Activated effector memory CD4-positive, alpha-beta T cell treated with Interleukin-2 at 50 U/mL for 16 hours (primary cell): ENCODE results near the gene MYBPC3.
"Not testable (repeated sequence)": the region's sequence is repeated elsewhere in the genome, so short reads cannot be mapped to it uniquely, and the experiment has no call there.

Source experiments
- DNase-seq: peaks from one replicate; pipeline ENCODE4 v3.0.0-alpha.2; 2020

MYBPC3 gene

GRCh38 chr11:47336595-47336994 is 15.9 kb downstream of the MYBPC3 start:
- no peak for DNase-seq

DNA sequence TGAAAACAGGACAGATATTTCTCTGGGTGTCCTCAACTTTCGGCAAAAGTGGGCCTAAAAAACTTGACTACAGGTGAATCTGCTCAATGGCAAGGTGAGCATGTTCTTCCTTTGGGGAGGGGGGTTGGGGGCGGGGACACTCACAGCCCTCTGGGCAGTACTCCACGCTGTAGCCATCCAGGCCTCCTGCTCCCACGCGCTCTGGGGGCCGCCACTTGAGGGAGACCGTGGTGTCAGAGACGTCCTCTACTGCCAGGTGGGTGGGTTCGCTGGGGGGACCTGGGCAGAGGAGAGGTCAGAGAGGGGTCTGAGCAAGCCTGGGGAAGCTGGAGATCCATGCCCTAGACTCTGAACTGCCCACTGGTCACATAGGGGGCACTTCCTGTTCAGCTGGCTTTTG is 16.8 kb downstream of the MYBPC3 start:
- no peak for DNase-seq

- DNase-seq: not testable (repeated sequence)
These were observed 17.6 kb downstream of the MYBPC3 start for GRCh38 chr11:47334699-47335411.

- DNase-seq: no peak
These were observed 18.5 kb downstream of the MYBPC3 start for GRCh38 chr11:47333886-47334443.

DNA sequence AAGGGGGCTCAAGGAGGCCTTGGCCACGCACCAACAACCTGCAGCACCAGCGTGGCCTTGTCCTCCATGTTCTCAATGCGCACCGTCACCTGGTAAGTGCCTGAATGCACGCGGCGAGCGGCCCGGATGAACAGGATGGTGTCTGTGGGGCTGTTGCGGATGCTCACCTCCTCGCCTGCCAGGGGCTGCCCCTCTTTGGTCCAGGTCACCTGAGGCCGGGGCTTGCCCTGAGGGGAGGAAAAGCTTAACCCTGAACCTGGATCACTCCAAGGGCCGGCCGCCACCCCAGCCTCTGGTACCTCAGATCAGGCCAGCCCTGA is 19.0 kb downstream of the MYBPC3 start:
- DNase-seq: no peak

DNA sequence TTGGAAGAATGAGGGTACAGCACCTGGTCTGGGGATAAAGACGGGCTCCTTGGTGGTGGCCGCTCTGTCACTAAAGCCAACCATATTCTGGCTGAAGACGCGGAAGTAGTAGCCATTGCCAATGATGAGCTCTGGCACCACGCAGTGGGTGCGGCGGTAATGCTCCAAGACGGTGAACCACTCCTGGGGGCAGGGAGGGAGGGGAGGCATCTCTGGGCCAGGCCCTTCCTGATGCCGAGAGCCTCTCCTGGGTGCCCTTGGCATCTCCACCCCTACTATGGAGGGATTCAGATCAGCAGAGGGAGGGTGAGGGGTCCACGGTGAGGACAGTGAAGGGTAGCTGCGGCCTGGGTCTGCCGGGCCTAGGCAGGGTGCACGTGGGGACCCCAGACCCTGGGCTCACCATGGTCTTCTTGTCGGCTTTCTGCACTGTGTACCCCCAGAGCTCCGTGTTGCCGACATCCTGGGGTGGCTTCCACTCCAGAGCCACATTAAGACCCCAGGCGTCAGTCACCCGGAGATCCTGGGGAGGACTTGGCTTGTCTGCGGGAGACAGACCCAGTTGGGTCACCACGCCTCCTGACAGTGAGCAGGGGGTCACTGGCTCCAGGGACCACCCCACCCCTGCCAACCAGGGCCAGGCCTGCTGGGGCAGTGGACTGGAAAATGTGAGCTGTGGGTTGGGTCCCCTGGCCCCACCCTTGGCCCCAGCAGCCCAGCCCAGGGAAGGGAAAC is 19.5 kb downstream of the MYBPC3 start:
- no peak for DNase-seq

DNA sequence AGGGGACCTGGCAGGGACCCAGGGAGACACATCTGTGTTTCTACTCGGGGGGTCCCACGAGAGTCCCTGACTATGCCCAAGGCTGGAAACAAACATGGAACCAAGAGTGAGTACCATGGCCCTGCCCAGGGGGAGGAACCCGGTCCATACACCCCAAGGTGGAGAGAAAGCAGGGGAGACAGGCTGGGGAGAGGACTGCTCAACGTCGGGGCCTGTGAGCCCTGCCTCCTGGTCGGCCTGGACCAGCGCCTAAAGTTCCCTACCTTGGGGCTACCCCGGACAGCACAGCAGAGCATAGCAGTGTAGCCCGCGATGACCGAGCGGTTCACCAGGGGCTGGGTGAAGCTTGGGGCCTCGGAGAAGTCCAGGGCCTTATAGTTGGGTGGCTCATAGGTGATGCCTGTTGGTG is 20.2 kb downstream of the MYBPC3 start:
- DNase-seq: no peak

DNA sequence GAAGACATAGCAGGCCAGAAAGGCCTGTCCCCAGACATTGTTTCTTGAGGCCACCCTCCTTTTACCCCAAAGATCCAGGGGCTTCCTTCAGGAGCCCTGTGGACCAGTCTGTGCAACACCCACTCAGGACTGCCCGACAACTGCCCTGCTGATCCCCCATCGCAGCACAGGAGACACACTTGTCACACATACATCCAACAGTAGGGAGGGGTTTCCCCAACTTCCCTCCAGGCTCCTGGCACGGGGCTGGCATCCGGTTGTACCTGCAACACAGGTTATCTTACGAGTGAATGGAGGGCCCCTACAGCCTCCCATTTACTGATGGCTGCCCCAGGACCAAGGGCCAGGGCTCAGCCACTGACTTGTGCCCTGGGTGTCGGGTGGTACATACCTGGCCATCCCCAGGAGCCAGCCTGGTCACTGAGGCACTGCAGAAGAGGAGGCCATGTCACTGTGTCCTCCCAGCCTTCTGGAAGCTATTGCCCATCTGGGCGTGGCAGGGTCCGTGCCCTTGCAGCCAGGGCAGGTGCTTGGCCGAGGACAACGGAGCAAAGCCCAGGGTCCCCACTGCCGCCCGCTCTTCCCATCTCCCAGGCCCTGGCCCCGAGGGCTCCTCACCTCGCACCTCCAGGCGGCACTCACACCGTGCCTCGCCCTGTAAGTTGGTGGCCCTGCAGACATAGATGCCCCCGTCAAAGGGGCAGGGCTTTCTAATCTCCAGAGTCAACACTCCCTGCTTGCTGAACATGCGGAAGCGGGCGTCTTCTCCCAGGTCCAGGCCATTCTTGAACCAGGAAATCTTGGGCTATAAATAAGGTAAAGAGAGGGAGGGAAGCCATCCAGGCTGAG is 20.8 kb downstream of the MYBPC3 start:
- no peak for DNase-seq

DNA sequence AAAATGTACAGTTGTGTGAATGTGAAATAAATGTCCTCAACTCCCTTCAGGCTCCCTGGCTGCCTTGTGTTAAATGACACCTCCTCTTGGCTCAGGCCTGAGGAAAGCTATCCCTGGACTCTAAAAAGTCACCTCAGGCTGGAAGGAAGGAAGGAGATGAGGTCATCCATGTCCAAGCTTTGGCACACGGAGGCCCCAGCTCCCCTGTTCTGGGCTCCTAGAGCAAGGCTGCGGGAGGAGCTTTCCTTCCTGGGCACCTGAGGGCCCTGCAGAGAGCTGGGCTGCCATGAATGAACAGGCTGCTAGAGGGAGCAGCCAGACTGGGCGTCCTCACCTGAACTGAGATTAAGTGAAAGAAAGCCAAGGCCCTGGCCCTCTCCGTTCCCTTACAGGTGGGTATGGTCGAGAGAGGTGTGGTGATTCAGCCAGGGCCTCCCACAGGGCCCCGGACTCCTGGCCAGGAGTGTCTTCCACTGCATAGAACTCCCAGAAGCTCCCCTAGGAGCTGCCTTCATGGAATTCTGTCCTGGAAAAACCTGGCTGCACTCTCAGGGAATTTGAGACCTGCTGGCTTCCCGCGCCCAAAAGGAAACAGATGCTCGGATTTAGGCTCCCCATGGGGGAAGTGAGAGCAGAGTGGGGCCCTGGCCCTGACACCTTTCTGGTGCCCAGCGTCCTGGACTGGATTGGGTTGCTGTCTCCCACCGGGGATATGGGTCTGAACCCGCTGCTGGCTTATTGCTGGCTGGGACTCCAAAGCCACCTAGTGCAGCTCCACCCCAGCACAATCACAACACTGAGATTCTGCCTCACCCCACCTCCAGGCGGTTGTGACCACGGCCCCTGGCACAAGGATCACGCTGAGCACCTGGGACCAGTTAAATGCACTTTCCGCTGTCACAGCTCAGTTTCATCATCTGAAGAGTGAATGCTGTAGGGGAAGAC is 22.2 kb downstream of the MYBPC3 start:
- DNase-seq: no peak

DNA sequence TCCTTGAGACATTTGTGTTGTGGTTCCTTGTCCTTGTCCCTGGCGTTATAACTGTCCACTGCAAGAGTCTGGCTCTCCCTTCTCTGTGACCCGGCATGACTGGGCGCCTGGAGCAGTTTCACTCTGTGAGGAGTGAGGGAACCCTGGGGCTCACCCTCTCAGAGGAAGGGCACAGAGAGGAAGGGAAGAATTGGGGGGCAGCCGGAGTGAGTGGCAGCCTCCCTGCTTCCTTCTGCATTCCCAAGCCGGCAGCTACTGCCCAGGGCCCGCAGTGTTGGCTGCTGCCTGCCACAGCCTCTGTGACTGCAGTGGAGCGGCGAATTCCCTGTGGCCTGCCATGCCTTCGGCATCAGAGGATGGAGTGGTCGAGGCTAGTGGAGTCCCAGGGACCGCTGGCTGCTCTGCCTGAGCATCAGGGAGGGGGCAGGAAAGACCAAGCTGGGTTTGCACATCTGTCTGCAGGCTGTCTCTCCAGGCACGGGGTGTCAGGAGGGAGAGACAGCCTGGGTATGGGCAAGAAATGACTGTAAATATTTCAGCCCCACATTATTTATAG is 23.0 kb downstream of the MYBPC3 start:
- no peak for DNase-seq

DNA sequence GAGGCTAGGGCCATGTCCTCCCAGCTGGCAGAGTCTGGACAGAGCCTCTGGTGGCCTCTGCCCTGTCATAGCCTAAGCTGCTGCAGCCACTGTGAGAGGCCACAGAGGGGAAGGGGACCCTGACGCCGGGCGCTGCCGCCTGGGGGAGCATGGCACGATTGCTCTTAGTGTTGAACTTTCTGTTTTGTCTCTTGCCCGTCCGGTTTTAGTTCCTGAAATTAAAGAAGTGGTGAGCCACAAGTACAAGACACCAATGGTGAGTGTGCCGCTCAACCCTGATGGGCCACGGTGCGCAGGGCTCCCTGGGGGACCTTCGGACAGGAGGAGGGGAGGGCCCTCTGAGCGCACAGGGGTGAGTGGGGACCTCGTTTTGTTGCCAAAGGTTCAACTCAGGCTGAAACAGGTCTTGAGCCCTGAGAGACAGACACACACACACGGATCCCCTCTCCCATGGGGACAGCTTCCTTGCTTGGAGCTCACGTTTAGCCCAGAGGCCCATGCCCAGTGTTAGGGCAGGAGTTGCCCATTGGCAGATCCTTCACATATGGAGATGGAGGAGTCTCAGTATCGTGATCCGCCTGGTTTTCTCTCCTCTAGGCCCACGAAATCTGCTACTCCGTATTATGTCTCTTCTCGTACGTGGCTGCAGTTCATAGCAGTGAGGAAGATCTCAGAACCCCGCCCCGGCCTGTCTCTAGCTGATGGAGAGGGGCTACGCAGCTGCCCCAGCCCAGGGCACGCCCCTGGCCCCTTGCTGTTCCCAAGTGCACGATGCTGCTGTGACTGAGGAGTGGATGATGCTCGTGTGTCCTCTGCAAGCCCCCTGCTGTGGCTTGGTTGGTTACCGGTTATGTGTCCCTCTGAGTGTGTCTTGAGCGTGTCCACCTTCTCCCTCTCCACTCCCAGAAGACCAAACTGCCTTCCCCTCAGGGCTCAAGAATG is 23.8 kb downstream of the MYBPC3 start:
- no peak for DNase-seq

DNA sequence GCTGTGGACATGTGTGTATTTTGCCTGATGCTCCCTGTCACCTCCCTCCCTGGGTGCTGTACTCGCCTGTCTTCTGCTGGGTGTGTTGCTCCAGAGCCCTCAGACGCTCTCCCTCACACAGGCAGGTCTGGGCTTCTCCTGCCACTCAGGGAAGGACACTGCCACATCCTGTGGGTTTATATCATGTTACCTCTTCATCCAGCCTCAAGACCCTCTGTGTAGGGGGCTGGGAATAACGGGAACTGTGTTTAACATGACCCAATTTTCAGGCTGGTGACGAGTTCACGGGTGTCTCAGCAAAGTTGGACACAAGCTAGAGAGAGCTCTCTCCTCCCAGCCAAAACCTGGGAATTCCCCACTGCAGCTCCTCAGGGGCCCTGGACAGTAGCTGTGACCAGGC is 24.6 kb downstream of the MYBPC3 start:
- DNase-seq: no peak

DNA sequence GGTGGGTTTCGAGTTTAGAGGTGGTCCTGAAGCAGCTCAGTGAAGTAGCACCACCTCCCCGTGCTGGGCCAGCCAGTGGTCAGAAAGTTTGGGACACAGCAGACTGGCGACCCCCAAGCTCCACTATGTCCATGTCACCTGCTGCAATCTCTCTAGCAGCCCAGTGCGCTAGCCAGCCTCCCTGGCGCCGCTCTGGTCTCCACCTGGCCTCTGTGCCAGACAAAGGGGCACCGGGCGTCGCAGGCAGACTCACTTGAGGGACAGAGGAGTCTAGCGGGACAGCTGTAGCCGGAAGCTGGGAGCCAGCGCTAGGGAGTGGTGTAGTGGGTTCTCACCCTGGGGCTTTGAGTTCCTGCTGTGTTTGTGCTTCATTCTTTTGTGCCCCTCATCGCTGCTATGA is 25.5 kb downstream of the MYBPC3 start:
- DNase-seq: no peak

GRCh38 chr11:47326198-47326597 is 26.3 kb downstream of the MYBPC3 start:
- DNase-seq: no peak

DNA sequence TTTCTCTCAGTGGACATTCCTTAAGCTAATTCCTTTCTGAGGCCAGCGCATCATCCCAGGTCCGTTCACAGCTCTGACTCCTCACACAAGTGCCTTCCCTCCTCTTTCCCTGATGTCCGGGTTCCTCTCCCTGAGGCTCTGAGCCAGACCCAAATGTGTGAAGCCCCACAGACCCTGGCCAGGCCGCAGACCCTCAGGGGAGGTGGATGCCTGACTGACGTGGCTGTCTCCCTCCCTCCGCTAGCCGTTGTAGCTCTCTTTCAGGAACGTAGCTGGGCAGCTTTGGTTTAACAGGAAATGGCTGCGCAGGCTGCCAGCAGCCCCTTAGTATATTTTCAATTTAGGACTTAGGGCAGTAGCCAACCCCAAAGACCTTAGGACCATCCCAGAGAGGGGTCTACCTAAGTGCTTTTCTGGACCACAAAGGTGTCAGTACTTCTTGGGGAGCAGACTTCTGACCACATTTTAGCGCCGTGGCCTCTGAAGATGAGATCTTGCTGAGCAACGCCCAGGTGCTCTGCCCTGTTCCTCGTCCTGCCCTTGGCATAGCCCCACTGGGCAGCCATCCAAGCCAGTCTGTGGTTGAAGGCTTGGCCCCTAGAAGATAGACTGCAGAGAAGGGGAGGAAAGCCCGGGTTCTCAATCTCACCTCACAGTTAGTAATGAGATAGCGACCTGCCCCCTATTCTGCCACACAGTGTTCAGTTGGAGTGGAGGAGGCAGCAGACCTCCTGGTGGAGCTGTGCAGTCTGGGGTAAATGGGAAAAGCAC is 27.0 kb downstream of the MYBPC3 start:
- DNase-seq: no peak

DNA sequence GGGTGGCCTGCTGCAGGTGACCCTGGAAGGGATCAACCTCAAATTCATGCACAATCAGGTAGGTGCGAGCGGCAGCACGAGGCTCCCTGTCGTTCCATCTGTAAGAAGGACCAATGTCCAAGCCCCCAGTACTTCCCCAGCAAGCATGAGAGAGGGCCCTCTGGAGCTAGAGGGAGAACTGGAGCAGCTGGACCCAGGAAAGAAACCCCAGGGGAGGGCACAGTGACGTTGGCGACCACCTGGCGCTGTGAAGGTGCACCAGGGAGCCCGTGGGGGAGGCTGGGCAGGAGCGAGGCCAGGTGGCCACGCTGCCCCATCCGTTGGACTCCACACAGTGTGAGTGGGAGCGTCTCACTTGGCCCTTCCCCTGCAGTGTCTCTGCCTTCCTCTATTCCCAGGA is 28.0 kb downstream of the MYBPC3 start:
- no peak for DNase-seq

- no peak for DNase-seq
These were observed 34.3 kb downstream of the MYBPC3 start for GRCh38 chr11:47318166-47318565.

DNA sequence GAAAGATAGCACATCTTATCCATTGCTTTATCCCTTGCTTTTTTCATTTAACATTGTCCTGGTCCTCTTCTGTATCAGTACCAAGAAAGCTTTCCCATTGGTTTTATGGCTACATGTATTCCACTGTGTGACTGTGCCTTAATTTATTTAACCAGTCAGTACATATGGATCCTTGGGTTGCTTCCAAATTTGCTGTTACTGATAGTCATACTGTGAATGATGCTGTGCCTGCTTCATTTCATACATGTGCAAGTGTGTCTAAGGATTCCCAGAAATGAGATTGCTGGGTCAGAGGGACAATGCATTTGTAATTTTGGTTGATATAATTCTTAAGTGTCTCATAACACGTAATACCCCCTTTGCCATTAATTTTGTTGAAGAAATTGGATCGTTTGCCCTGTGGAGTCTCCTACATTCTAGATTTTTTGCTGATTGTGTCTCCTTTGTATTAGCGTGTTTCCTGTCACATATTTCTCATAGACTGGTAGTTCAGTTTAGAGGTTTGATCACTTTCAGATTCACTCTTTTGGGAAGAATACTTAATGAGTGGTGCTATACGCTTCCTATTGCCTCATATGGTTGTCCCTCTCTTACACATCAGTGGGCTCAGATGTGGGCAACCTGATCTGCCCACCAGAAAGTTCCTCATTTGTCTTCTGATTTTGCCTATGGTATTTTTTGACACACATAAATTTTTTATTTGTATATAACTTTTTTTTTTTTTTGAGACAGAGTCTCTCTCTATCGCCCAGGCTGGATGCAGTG is 35.3 kb downstream of the MYBPC3 start:
- no peak for DNase-seq

- DNase-seq: not testable (repeated sequence)
These were observed 36.0 kb downstream of the MYBPC3 start for GRCh38 chr11:47316501-47316900.
